Keratinocyte (primary cell): ENCODE results near the gene PLEKHA8. TPM values are rescaled to one million over a fixed set of nuclear protein-coding genes. Genes with fewer than 3 reads are reported as not detected.

Experiments
- DNase-seq: peaks from one replicate; pipeline ENCODE4 v3.0.0-alpha.2; 2011; ENCODE audit warnings: low read depth, missing footprints, low spot score
- FAIRE-seq: peaks from 2 replicates; lab custom pipeline; 2011; peaks lifted over from hg19 to GRCh38; lab: Jason Lieb, UNC
- H2AFZ ChIP-seq: 2 replicates; pipeline ENCODE4 v1.6.0; 2012; ENCODE audit warnings: low read length, control low read depth, inconsistent platforms; ENCODE audit not compliant: control insufficient read depth
- H3K27ac ChIP-seq: 2 replicates; pipeline ENCODE4 v1.5.1; 2011; ENCODE audit warnings: low read length; ENCODE audit not compliant: control insufficient read depth, insufficient read depth
- H3K27me3 ChIP-seq: 3 replicates; pipeline ENCODE4 v1.6.0; 2011; ENCODE audit warnings: low read length; ENCODE audit not compliant: control insufficient read depth, insufficient read depth; ENCODE audit errors: extremely low read depth
- H3K36me3 ChIP-seq, 2 experiments: 2 replicates in 1 of 2; 3 replicates in 1 of 2; pipeline ENCODE4 v1.5.1; 2011; ENCODE audit warnings: low read length in 2 of 2, mild to moderate bottlenecking in 1 of 2; ENCODE audit not compliant: control insufficient read depth in 2 of 2, insufficient read depth in 2 of 2; ENCODE audit errors: extremely low read depth in 1 of 2
- H3K4me1 ChIP-seq: 3 replicates; pipeline ENCODE4 v1.5.1; 2011; ENCODE audit warnings: low read length; ENCODE audit not compliant: control insufficient read depth, insufficient read depth; ENCODE audit errors: extremely low read depth
- H3K4me2 ChIP-seq: 3 replicates; pipeline ENCODE4 v1.6.0; 2011; ENCODE audit warnings: low read depth, low read length; ENCODE audit not compliant: control insufficient read depth, insufficient read depth; ENCODE audit errors: extremely low read depth
- H3K4me3 ChIP-seq, 3 experiments: fragments of 200-600 bp in 1 of 3; sonication (generic) in 1 of 3; 2 replicates in 2 of 3; 3 replicates in 1 of 3; pipeline ENCODE4 v1.5.1; 2011 to 2016; ENCODE audit warnings: low read length in 3 of 3, mild to moderate bottlenecking in 3 of 3, control low read depth in 2 of 3, inconsistent platforms in 1 of 3, low read depth in 1 of 3, mixed read lengths in 1 of 3, mixed run types in 1 of 3, moderate library complexity in 1 of 3; ENCODE audit not compliant: control insufficient read depth in 2 of 3, insufficient read depth in 2 of 3; ENCODE audit errors: extremely low read depth in 1 of 3
- H3K79me2 ChIP-seq: 2 replicates; pipeline ENCODE4 v1.6.0; 2012; ENCODE audit warnings: low read length; ENCODE audit not compliant: control insufficient read depth, insufficient read depth
- H3K9ac ChIP-seq: 3 replicates; pipeline ENCODE4 v1.6.0; 2011; ENCODE audit warnings: low read length; ENCODE audit not compliant: control insufficient read depth, insufficient read depth; ENCODE audit errors: extremely low read depth
- H3K9me1 ChIP-seq: 3 replicates; pipeline ENCODE4 v1.6.0; 2011; ENCODE audit warnings: low read length; ENCODE audit not compliant: control insufficient read depth, insufficient read depth; ENCODE audit errors: extremely low read depth
- H3K9me3 ChIP-seq: 2 replicates; pipeline ENCODE4 v1.5.1; 2012; ENCODE audit warnings: low read depth, low read length; ENCODE audit not compliant: control insufficient read depth
- H4K20me1 ChIP-seq: 3 replicates; pipeline ENCODE4 v1.6.0; 2011; ENCODE audit warnings: low read length; ENCODE audit not compliant: control insufficient read depth, insufficient read depth; ENCODE audit errors: extremely low read depth
- CTCF ChIP-seq, 3 experiments: IDR thresholded peaks in 1 of 3; conservative IDR thresholded peaks in 1 of 3; optimal IDR thresholded peaks in 1 of 3; 2 replicates in 2 of 3; 3 replicates in 1 of 3; pipeline versions ENCODE3 to v1.5.1; 2011; ENCODE audit warnings: low read length in 3 of 3, mild to moderate bottlenecking in 3 of 3, moderate library complexity in 2 of 3, control low read depth in 1 of 3, inconsistent platforms in 1 of 3; ENCODE audit not compliant: insufficient read depth in 2 of 3; ENCODE audit errors: extremely low read depth in 1 of 3
- EZH2 ChIP-seq: IDR thresholded peaks from one replicate; pipeline ENCODE4 v1.6.1; 2012; ENCODE audit warnings: inconsistent platforms, mild to moderate bottlenecking, low read length, moderate library complexity
- dilution Hi-C: fragments of 300-500 bp; cut with MboI; formaldehyde crosslinking; loops from one replicate; pipeline ENCODE4 v1.7.0; 2020; ENCODE audit warnings: low sequenced_read_pairs; ENCODE audit not compliant: extremely low pct_ligation_motif_present
- polyA plus RNA-seq, 5 experiments: library from polyadenylated mRNA; depleted of rRNA in 3 of 5; stranded (reverse) in 3 of 5; stranded (forward) in 1 of 5; unstranded in 1 of 5; fragments of >200 nt; gene quantifications; 1 replicate in 1 of 5; 2 replicates in 3 of 5; 3 replicates in 1 of 5; pipeline versions ENCODE4 v1.2.1 to v1.2.3, GENCODE V29; 2011 to 2012; ENCODE audit warnings: missing spikeins in 2 of 5, low read depth in 1 of 5, low replicate concordance in 1 of 5

The PLEKHA8 gene
- polyA plus RNA-seq, 1 donor (not counting 4 experiments of a cell fraction or from before 2014, with no cell fraction given): 9.6 TPM

GRCh38 chr7:29990931-29991330, 37.3 kb upstream of the PLEKHA8 start:
- Histone ChIP-seq H3K9me1 (no peaks in the 10 kb centered on the region), H3K9ac (no peak overlapping the region), H3K27ac (no peak overlapping the region), H3K36me3 (no peaks in the 10 kb centered on the region), H3K79me2 (peaks cover 24% of the 10 kb centered on the region), H3K9me3 (no peaks in the 10 kb centered on the region), H3K4me1 (peaks cover 22% of the 10 kb centered on the region), H3K4me3 (no peak overlapping the region), H2AFZ (no peak overlapping the region), H4K20me1 (no peaks in the 10 kb centered on the region), H3K27me3 (no peaks in the 10 kb centered on the region), H3K4me2 (no peak overlapping the region)
- dilution Hi-C loops: no loop called here
- DNase-seq (no peak), FAIRE-seq (no peak)
- TF ChIP-seq CTCF (optimal IDR thresholded peaks at IDR 0.05 in 1 of 3, IDR thresholded peaks at IDR 0.05 in 1 of 3, conservative IDR thresholded peaks at IDR 0.05 in 1 of 3; ENCODE audit: extremely low read depth in 1 of 3, insufficient read depth in 2 of 3, low read length in 3 of 3) (no peak), EZH2 (no peak)

GRCh38 chr7:29991937-29992336, 36.3 kb upstream of the PLEKHA8 start:
- Histone ChIP-seq H3K36me3 (no peaks in the 10 kb centered on the region), H3K9me3 (peaks cover 2% of the 10 kb centered on the region), H3K4me2 (no peak overlapping the region), H3K79me2 (peaks cover 17% of the 10 kb centered on the region), H3K4me1 (peaks cover 21% of the 10 kb centered on the region), H3K27me3 (no peaks in the 10 kb centered on the region), H3K4me3 (no peak overlapping the region), H4K20me1 (no peaks in the 10 kb centered on the region), H2AFZ (no peak overlapping the region), H3K9me1 (no peaks in the 10 kb centered on the region), H3K9ac (no peak overlapping the region), H3K27ac (no peak overlapping the region)
- TF ChIP-seq EZH2 (no peak), CTCF (optimal IDR thresholded peaks at IDR 0.05 in 1 of 3, IDR thresholded peaks at IDR 0.05 in 1 of 3, conservative IDR thresholded peaks at IDR 0.05 in 1 of 3; ENCODE audit: extremely low read depth in 1 of 3, insufficient read depth in 2 of 3, low read length in 3 of 3) (no peak)
- FAIRE-seq: no peak
- dilution Hi-C loops: no loop called here
- DNase-seq: no peak
